ENCODE data around the gene LMF1.

Gene LMF1

DNA sequence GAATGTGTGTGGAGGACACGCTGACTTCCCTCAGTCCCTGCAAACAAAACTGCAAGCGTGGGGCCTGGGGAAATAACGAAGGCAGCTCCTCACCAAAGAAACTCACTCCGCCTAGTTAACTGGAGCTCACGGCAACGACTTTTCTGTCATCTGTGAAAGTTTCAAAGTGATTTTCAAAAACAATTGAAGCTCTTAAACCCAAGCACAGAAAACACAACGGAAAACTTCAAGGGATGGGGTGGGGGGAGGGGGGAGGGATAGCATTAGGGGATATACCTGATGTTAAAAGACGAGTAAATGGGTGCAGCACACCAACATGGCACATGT is 167.1 kb downstream of the LMF1 start:
- Histone ChIP-seq H3K27me3 (ENCODE audit: insufficient read depth, low read depth, severe bottlenecking) (no peaks in the 10 kb centered on the region), H3K4me3 (ENCODE audit: low read depth, low read length) (no peak overlapping the region), H3K36me3 (0 out of 2 replicates have a peak, but pooled peaks cover 1% of the 10 kb centered on the region), H3K9me3 (ENCODE audit: severe bottlenecking) (no peaks in the 10 kb centered on the region), H3K27ac (no peak overlapping the region)
- TF ChIP-seq, protein P1, sequence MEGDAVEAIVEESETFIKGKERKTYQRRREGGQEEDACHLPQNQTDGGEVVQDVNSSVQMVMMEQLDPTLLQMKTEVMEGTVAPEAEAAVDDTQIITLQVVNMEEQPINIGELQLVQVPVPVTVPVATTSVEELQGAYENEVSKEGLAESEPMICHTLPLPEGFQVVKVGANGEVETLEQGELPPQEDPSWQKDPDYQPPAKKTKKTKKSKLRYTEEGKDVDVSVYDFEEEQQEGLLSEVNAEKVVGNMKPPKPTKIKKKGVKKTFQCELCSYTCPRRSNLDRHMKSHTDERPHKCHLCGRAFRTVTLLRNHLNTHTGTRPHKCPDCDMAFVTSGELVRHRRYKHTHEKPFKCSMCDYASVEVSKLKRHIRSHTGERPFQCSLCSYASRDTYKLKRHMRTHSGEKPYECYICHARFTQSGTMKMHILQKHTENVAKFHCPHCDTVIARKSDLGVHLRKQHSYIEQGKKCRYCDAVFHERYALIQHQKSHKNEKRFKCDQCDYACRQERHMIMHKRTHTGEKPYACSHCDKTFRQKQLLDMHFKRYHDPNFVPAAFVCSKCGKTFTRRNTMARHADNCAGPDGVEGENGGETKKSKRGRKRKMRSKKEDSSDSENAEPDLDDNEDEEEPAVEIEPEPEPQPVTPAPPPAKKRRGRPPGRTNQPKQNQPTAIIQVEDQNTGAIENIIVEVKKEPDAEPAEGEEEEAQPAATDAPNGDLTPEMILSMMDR (IDR thresholded peaks at IDR 0.05; ENCODE audit: low read depth, low read length): no peak
- DNase-seq: no peak
